GM19025 (cell line): ENCODE data around the gene LDLRAD4.

Experiments used
- ATAC-seq: cut with Tn5 transposase; IDR thresholded peaks from one replicate; pipeline ENCODE4 v1.9.1; 2021; ENCODE audit warnings: mild to moderate bottlenecking, low read depth, moderate library complexity; ENCODE audit not compliant: unreplicated experiment

LDLRAD4 gene

GRCh38 chr18:13539050-13539449 lies 320.5 kb downstream of the LDLRAD4 start:
- no peak for ATAC-seq

GRCh38 chr18:13539843-13540476 lies 321.4 kb downstream of the LDLRAD4 start:
- ATAC-seq: no peak

- no peak for ATAC-seq
Observed at GRCh38 chr18:13540477-13541182, 322.1 kb downstream of the LDLRAD4 start.

- ATAC-seq: no peak
Observed at GRCh38 chr18:13541621-13542519, 323.3 kb downstream of the LDLRAD4 start.

- no peak for ATAC-seq
Observed at GRCh38 chr18:13542520-13542847, 323.9 kb downstream of the LDLRAD4 start.

- ATAC-seq: no peak
Observed at GRCh38 chr18:13543144-13543543, 324.6 kb downstream of the LDLRAD4 start.

- ATAC-seq: no peak
Observed at GRCh38 chr18:13543811-13544732, 325.5 kb downstream of the LDLRAD4 start.

GRCh38 chr18:13544953-13545352 lies 326.4 kb downstream of the LDLRAD4 start:
- ATAC-seq: no peak

GRCh38 chr18:13545514-13545913 lies 327.0 kb downstream of the LDLRAD4 start:
- ATAC-seq: no peak

- ATAC-seq: no peak
Observed at GRCh38 chr18:13545955-13546354, 327.4 kb downstream of the LDLRAD4 start.

- ATAC-seq: no peak
Observed at GRCh38 chr18:13546638-13547037, 328.1 kb downstream of the LDLRAD4 start.

GRCh38 chr18:13547347-13547746 lies 328.8 kb downstream of the LDLRAD4 start:
- no peak for ATAC-seq

- no peak for ATAC-seq
Observed at GRCh38 chr18:13548106-13548819, 329.7 kb downstream of the LDLRAD4 start.

GRCh38 chr18:13548966-13549879 lies 330.7 kb downstream of the LDLRAD4 start:
- no peak for ATAC-seq

- ATAC-seq: no peak
Observed at GRCh38 chr18:13549880-13550232, 331.3 kb downstream of the LDLRAD4 start.

GRCh38 chr18:13550418-13551304 lies 332.1 kb downstream of the LDLRAD4 start:
- ATAC-seq: no peak

- ATAC-seq: no peak
Observed at GRCh38 chr18:13551305-13551603, 332.7 kb downstream of the LDLRAD4 start.
